Common myeloid progenitor, CD34-positive (primary cell): ENCODE data around the gene IGFL1.
"Not testable (repeated sequence)": the region's sequence is repeated elsewhere in the genome, so short reads cannot be mapped to it uniquely, and the experiment has no call there.

Experiments
- CTCF ChIA-PET: fragments of 350-600 bp; sonication (Branson Sonifier 250); formaldehyde crosslinking; loops from one replicate; lab custom pipeline; 2021; ENCODE audit warnings: antibody characterized with exemption; lab: Charles Lee
- POLR2A ChIA-PET: fragments of 350-600 bp; sonication (Branson Sonifier 250); formaldehyde crosslinking; loops from one replicate; lab custom pipeline; 2021; ENCODE audit warnings: antibody characterized with exemption; lab: Charles Lee
- DNase-seq, 3 donors: peaks; one replicate each; pipeline versions ENCODE4 v3.0.0 to v3.0.0-alpha.2; 2013
- H3K27ac ChIP-seq, 2 experiments: 1 replicate in 1 of 2; 2 replicates in 1 of 2; pipeline ENCODE4 v1.7.0; 2013; ENCODE audit warnings: inconsistent platforms in 2 of 2, low read length in 2 of 2, mild to moderate bottlenecking in 2 of 2, low read depth in 1 of 2, moderate library complexity in 1 of 2; ENCODE audit not compliant: severe bottlenecking in 2 of 2, insufficient read depth in 1 of 2, poor library complexity in 1 of 2
- H3K27me3 ChIP-seq, 5 experiments: replicated peaks in 2 of 5; 1 replicate in 3 of 5; 2 replicates in 2 of 5; pipeline versions ENCODE4 v1.6.1 to v1.7.0; 2013; ENCODE audit warnings: low read length in 4 of 5, mild to moderate bottlenecking in 2 of 5, moderate library complexity in 2 of 5, inconsistent platforms in 1 of 5; ENCODE audit not compliant: insufficient read depth in 5 of 5, control insufficient read depth in 4 of 5
- H3K36me3 ChIP-seq, 4 experiments: 1 replicate in 2 of 4; 2 replicates in 2 of 4; pipeline versions ENCODE4 v1.6.1 to v1.7.0; 2013; ENCODE audit warnings: low read length in 3 of 4, control low read depth in 1 of 4, mild to moderate bottlenecking in 1 of 4; ENCODE audit not compliant: control insufficient read depth in 4 of 4, insufficient read depth in 4 of 4
- H3K4me1 ChIP-seq, 4 experiments: 1 replicate in 3 of 4; 2 replicates in 1 of 4; pipeline versions ENCODE4 v1.6.1 to v1.7.1; 2013; ENCODE audit warnings: low read length in 3 of 4, mild to moderate bottlenecking in 3 of 4, control low read depth in 1 of 4, inconsistent platforms in 1 of 4, moderate library complexity in 1 of 4; ENCODE audit not compliant: control insufficient read depth in 4 of 4, insufficient read depth in 4 of 4; ENCODE audit errors: control extremely low read depth in 1 of 4
- H3K4me3 ChIP-seq, 7 experiments: 1 replicate in 4 of 7; 2 replicates in 3 of 7; pipeline versions ENCODE4 v1.5.1 to v1.7.0; 2013; ENCODE audit warnings: mild to moderate bottlenecking in 7 of 7, low read length in 6 of 7, moderate library complexity in 6 of 7, inconsistent platforms in 2 of 7, low read depth in 2 of 7, control low read depth in 1 of 7; ENCODE audit not compliant: insufficient read depth in 4 of 7, control insufficient read depth in 1 of 7; ENCODE audit errors: extremely low read depth in 1 of 7
- H3K9me3 ChIP-seq, 5 experiments: 1 replicate in 4 of 5; 2 replicates in 1 of 5; pipeline versions ENCODE4 v1.6.1 to v1.7.1; 2013; ENCODE audit warnings: low read length in 4 of 5, mild to moderate bottlenecking in 2 of 5, inconsistent platforms in 1 of 5, low read depth in 1 of 5, moderate library complexity in 1 of 5; ENCODE audit not compliant: control insufficient read depth in 4 of 5, insufficient read depth in 2 of 5; ENCODE audit errors: control extremely low read depth in 1 of 5
- WGBS: methylation state at CpG from one replicate; pipeline ENCODE4 v1.1.5; 2013; ENCODE audit not compliant: insufficient coverage; 5-methylcytosine and 5-hydroxymethylcytosine counted together

IGFL1 gene

GRCh38 chr19:46232938-46233621 lies 3.5 kb downstream of the IGFL1 start:
- Histone ChIP-seq H3K27ac (no peak overlapping the region), H3K27me3 (peaks cover 0 to 32% (median 3%) of the 10 kb centered on the region in 5 experiments), H3K4me1 (no peaks in the 10 kb centered on the region), H3K4me3 (no peak overlapping the region), H3K36me3 (no peaks in the 10 kb centered on the region), H3K9me3 (no peaks in the 10 kb centered on the region)
- WGBS = 94% methylated on average over 20 of the region's 20 CpGs
- no peak for DNase-seq
- CTCF ChIA-PET = no interaction called here
- POLR2A ChIA-PET = no interaction called here

DNA sequence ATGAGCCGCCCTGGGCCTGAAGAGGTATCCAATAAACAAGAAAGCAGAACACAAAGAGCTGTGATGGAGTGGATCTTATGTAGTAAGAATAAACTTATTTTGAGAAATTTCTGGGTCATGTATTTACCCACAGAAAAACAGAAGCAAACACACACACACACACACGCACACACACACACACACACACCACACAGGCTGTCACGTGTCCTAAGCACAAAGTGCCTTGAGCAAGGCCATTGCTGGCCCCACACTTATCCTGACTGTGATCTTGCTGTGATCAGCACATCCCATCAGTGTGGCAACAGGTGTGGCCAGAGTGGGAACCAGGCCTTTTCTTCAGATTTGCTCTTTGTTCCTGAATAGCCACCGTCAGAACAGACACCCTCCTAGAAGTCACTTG lies 4.3 kb downstream of the IGFL1 start:
- POLR2A ChIA-PET, H3K4me1 ChIP-seq, CTCF ChIA-PET, H3K27ac ChIP-seq, H3K4me3 ChIP-seq, H3K9me3 ChIP-seq, H3K36me3 ChIP-seq: not testable (repeated sequence)
- DNase-seq = peak in 1 of 3 donors; percentile 11
- WGBS = no CpG with 5 or more reads among the region's 4 CpGs
- peaks cover 0 to 32% (median 3%) of the 10 kb centered on the region in 5 experiments for H3K27me3 ChIP-seq

GRCh38 chr19:46238141-46238540 lies 8.6 kb downstream of the IGFL1 start:
- H3K36me3 ChIP-seq, H3K4me3 ChIP-seq, CTCF ChIA-PET, H3K9me3 ChIP-seq, POLR2A ChIA-PET, H3K4me1 ChIP-seq, DNase-seq, H3K27ac ChIP-seq: not testable (repeated sequence)
- peaks cover 0 to 34% (median 14%) of the 10 kb centered on the region in 5 experiments for H3K27me3 ChIP-seq
- WGBS = 90% methylated on average over 2 of the region's 2 CpGs

DNA sequence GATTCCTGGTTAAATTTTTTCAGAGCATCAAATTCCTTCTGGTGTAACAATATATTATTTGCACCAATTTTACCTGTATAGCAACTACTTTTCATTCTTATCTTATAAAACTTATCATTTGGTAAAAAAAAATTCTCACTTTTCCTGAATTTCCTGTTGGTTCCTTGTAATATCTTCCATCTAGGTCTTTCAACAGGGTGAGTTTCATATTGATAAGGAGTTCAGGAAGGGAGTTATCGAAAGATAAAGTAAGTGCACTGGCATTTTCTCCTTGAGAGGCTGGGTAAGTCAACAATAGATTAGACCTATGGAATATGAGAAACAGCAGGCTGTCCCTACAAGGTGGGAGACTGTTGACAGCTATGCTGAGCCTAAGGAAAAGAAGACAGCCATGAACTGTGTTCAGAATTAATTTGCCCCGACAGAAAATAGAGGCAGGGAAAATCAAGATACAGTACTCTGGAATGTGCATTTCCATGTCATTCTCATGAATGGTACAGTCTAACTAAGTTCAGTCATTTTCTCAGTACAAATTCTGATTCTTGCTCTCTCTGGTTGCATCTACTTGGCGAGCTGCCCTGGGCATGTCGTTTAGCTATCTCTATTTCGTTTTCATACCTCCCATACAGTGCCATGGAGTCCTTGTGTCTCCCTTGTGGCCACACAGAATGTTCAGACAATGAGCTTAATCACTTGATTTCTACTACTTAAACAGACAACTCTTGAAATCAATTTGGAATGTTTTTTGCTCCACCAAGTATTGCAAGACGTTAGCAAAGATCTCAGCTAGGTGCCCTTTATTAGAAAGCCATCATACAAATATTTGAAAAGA lies 9.9 kb downstream of the IGFL1 start:
- peaks cover 0 to 40% (median 18%) of the 10 kb centered on the region in 5 experiments for H3K27me3 ChIP-seq
- POLR2A ChIA-PET = interaction anchor here (1.0 kb wide), 1 partner anchor 151 kb away, joined by 3 read pairs; no protein-coding TSS in a partner anchor
- CTCF ChIA-PET = interaction anchor here (0.6 kb wide), 1 partner anchor 114 kb away, joined by 3 read pairs; no protein-coding TSS in a partner anchor

DNA sequence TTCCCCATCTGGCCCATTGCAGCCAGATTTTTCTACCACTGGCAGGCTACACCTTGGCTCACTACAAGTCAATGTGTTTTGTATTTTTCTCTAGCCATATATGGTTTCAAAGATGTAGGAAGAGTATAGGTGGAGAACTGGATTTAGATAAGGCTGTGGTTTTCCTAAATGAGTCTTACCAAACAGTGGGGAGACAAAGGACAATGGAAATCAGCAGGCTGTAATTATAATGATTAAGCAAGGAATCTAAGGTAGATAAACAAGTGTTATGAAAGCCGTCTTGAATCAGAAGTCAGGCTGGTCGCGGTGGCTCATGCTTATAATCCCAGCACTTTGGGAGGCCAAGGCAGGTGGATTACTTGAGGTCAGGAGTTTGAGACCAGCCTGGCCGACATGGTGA lies 11.2 kb downstream of the IGFL1 start:
- WGBS = 71% methylated on average over 3 of the region's 4 CpGs
- H3K4me1 ChIP-seq = no peaks in the 10 kb centered on the region
- H3K4me3 ChIP-seq = no peak overlapping the region
- peaks cover 0 to 45% (median 18%) of the 10 kb centered on the region in 5 experiments for H3K27me3 ChIP-seq
- H3K27ac ChIP-seq = no peak overlapping the region
- ChIA-PET CTCF (interaction anchor here (0.6 kb wide), 1 partner anchor 40 kb away, joined by 3 read pairs; no protein-coding TSS in a partner anchor), POLR2A (no interaction called here)
- no peaks in the 10 kb centered on the region for H3K9me3 ChIP-seq
- no peak for DNase-seq
- no peaks in the 10 kb centered on the region for H3K36me3 ChIP-seq

More for the DNA sequence above, 9.9 kb downstream of the IGFL1 start:
- Histone ChIP-seq H3K4me1 (no peaks in the 10 kb centered on the region), H3K4me3 (no peak overlapping the region), H3K9me3 (no peaks in the 10 kb centered on the region), H3K27ac (no peak overlapping the region), H3K36me3 (no peaks in the 10 kb centered on the region)
- no peak for DNase-seq
- 70% methylated on average over 5 of the region's 6 CpGs for WGBS

DNA sequence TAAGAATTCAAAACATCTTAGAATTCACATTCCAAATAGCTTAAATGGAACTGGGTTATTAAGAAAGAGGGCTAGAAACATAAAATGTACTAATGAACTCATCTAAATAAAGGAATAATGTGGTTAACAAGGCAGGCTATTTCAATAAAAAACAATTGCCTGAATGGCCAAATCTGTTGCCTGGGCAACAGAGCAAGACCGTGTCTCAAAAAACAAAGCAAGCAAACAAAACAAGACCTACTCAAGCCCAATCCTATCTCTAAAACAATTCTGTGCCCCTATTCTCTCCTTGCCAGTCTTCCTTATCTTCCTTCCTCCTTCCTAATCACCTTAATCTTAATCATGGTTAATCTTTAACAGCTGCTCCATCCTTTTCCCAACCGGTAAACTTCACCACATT lies 12.1 kb downstream of the IGFL1 start:
- H3K4me3 ChIP-seq = no peak overlapping the region
- H3K27me3 ChIP-seq = peaks cover 2 to 45% (median 20%) of the 10 kb centered on the region in 5 experiments
- 13% methylated on average over 1 of the region's 2 CpGs for WGBS
- H3K36me3 ChIP-seq = no peaks in the 10 kb centered on the region
- H3K4me1 ChIP-seq = no peaks in the 10 kb centered on the region
- H3K9me3 ChIP-seq = no peaks in the 10 kb centered on the region
- peak in 1 of 3 donors; percentile 6 for DNase-seq
- POLR2A ChIA-PET = no interaction called here
- CTCF ChIA-PET = no interaction called here
- no peak overlapping the region for H3K27ac ChIP-seq
